Fibroblast of pulmonary artery (primary cell): ENCODE measurements around the gene CCNB3.

Experiments
- DNase-seq: peaks from one replicate; pipeline ENCODE4 v3.0.0-alpha.2; 2010; ENCODE audit warnings: low read depth
- H3K4me3 ChIP-seq: replicated peaks from 2 replicates; pipeline ENCODE4 v1.5.1; 2011; ENCODE audit warnings: low read depth, mild to moderate bottlenecking, control low read depth, low read length, moderate library complexity
- TF ChIP-seq, protein P1 (sequence below): IDR thresholded peaks from 2 replicates; pipeline ENCODE4 v1.5.1; 2011; ENCODE audit warnings: mild to moderate bottlenecking, control low read depth, low read length, inconsistent platforms; ENCODE audit errors: missing control alignments

The CCNB3 gene

DNA sequence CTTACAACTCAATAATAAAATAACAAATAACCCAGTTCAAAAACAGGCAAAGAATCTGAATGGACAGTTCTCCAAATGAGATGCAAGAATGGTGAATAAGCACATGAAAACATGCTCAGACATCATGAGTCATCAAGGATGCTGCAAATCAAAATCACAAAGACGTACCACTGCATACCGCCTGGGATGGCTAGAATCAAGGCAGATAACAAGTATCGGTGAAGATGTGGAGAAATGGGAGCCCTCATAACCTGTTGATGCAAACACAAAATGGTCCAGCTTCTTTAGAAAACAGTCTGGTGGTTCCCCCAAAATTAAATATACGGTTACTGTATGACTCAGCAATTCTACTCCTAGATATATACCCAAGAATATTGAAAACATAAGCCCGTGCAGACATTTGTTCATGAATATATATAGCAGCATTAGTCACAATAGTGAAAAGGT, 36.3 kb upstream of the CCNB3 start:
- DNase-seq, result peak; percentile 0
- TF ChIP-seq, protein P1, sequence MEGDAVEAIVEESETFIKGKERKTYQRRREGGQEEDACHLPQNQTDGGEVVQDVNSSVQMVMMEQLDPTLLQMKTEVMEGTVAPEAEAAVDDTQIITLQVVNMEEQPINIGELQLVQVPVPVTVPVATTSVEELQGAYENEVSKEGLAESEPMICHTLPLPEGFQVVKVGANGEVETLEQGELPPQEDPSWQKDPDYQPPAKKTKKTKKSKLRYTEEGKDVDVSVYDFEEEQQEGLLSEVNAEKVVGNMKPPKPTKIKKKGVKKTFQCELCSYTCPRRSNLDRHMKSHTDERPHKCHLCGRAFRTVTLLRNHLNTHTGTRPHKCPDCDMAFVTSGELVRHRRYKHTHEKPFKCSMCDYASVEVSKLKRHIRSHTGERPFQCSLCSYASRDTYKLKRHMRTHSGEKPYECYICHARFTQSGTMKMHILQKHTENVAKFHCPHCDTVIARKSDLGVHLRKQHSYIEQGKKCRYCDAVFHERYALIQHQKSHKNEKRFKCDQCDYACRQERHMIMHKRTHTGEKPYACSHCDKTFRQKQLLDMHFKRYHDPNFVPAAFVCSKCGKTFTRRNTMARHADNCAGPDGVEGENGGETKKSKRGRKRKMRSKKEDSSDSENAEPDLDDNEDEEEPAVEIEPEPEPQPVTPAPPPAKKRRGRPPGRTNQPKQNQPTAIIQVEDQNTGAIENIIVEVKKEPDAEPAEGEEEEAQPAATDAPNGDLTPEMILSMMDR, result no peak
- no peak overlapping the region for H3K4me3 ChIP-seq

DNA sequence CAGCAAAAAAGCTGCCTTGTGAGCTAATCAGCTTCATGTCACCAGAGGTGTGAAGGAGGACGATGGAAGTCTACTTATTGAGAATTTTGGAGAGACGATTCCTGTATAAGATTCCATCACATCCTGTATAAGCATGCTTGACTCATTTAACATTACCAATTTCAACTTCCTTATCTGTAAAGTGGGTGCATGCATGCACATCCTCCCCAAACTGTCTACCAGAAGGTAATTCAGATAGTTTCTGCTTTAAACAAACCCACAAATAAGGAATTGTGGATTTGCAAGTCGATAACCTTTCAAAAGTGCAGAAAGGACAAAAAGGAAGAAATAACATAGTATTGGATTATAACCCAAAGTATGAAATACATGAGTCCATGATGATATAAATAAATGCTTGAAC, 34.8 kb upstream of the CCNB3 start:
- DNase-seq, result no peak
- H3K4me3 ChIP-seq, result no peak overlapping the region
- TF ChIP-seq, protein P1, result no peak

DNA sequence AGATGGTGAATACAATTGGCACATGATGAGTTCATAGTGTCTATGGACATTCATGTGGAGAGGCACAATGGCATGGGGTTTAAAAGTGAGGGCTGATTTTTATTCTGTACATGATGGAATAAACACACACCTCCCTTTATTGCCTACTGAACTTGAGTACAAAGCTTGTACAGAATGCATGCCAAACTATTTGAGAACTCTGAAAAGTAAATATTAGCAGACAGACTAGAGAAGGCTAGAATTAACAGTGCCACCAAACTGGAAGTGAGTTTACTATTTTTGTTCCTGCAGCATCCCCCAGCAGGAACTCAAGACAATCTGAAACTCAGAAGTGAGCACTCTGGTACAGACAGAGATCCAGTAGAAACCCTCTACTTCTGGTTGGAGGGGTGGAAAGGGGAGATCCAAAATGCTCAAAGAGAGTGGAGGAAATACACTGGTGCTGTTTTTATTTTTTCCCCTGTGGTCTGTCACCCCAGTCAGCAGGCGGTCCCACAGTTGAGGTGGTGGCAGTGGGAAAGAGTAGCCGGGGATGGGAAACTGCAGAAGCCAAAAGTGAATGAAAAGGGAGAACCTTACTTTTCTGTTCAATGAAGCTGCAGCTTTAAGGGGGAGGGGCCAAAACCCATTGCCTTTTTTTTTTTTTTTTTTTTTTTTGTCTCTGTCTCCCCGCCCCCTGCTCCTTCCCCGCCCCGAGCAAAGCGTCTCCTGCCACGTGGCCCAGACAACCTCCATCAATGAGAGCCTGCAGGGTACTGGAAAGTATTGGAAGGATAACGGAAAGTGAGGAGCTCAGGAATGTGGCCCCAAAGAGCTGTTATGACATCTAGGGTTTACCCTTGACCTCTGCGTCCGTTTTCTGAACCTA, 24.3 kb upstream of the CCNB3 start:
- DNase-seq, result no peak
- TF ChIP-seq, protein P1, result no peak

DNA sequence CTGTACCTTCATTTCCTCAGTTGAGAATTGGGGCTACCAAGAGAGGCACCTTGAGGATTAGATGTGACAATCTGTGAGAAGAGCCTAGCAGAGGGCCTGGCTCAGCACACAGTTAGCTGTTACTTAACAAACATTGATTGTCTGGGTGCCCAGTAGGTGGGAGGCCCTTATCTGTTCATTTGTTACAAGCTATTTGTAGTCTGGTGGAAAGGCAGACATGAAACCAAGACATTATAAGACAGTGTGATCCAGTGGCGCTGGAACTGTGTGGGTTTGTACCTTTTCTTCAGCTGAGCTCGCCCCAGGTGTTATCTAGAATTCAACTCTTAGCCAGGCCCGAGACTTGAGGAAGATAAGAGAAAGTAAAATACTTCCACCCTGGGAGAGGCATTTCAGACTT, 20.7 kb upstream of the CCNB3 start:
- no peak overlapping the region for H3K4me3 ChIP-seq
- no peak for DNase-seq
- TF ChIP-seq, protein P1, result no peak

More for the DNA sequence above, 24.3 kb upstream of the CCNB3 start:
- no peak overlapping the region for H3K4me3 ChIP-seq

DNA sequence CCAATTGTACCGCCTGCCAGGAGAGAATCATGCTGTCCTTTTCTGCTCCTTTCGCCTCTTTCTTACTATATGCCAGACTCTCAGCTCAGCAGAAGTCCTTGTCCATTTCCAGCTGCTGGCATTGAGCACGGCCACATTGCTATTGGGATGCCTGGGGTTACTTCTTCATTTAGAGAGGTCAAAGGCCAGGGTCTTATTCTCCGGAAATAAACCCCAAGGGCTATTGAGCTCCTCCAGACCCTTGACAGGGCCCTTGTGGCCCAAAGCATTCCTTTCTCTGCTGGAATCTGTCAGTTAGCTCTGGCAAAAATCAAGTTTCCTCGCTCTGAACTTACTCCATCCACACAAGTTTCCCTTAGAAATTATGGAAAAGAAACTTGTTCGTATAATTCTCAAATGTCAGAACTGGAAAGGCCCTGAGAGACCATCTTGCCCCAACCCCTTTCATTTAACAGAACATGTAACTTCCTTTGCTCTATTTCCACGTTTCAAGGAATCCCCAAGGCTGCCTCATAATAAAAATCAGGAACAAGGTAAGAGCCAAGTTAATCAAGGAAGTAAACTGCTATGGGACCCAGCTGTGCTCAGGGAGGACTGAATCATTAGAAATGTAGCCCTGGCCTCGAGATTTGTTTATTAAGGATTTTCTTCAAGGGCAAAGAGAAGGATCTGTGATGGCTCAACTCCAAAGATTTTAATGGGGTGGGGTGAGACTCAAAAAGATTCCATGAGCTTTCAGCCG, 15.5 kb upstream of the CCNB3 start:
- H3K4me3 ChIP-seq, result no peak overlapping the region
- DNase-seq, result no peak
- TF ChIP-seq, protein P1, result no peak

DNA sequence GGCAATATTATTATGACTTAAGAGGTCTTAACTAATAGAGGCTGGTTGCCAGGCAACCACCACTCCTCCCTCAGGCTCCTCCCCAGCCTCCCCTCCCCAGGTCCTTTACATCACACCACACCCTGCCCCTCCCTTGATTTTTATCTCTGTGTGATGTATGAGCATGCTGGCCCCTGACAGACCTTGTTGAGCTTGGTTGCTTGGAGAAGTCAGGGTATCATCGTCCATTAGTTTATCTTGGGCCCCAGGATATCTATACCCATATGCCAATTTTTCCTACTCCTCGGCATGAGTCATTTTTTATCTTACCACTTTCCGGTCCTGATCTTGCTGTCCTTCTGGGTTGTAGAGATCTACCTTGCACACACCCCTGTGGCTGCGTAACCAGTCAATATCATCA, 6.2 kb upstream of the CCNB3 start:
- H3K4me3 ChIP-seq, result no peak overlapping the region
- no peak for DNase-seq
- TF ChIP-seq, protein P1, result no peak
